ENCODE measurements around the gene GRP.
"Not testable (repeated sequence)": the region's sequence is repeated elsewhere in the genome, so short reads cannot be mapped to it uniquely, and the experiment has no call there.

GRP gene

GRCh38 chr18:59228351-59228750 lies 8.4 kb downstream of the GRP start:
- in situ Hi-C loops (cut with MboI; ENCODE audit: low sequenced_read_pairs) = no loop called here

GRCh38 chr18:59229191-59229590 lies 9.2 kb downstream of the GRP start:
- in situ Hi-C loops (cut with MboI; ENCODE audit: low sequenced_read_pairs) = no loop called here

- in situ Hi-C loops (cut with MboI; ENCODE audit: low sequenced_read_pairs) = no loop called here
These were observed 9.9 kb downstream of the GRP start for GRCh38 chr18:59229701-59230443.

GRCh38 chr18:59231114-59231513 lies 11.2 kb downstream of the GRP start:
- in situ Hi-C loops (cut with MboI; ENCODE audit: low sequenced_read_pairs) = no loop called here

- in situ Hi-C loops (cut with MboI; ENCODE audit: low sequenced_read_pairs) = no loop called here
These were observed 11.9 kb downstream of the GRP start for GRCh38 chr18:59231877-59232276.

- in situ Hi-C loops (cut with MboI; ENCODE audit: low sequenced_read_pairs) = no loop called here
These were observed 12.5 kb downstream of the GRP start for GRCh38 chr18:59232309-59233016.

GRCh38 chr18:59233017-59233410 lies 13.1 kb downstream of the GRP start:
- in situ Hi-C loops (cut with MboI; ENCODE audit: low sequenced_read_pairs) = no loop called here

- in situ Hi-C loops (cut with MboI; ENCODE audit: low sequenced_read_pairs) = no loop called here
These were observed 18.4 kb downstream of the GRP start for GRCh38 chr18:59238385-59238784.

- in situ Hi-C loops (cut with MboI; ENCODE audit: low sequenced_read_pairs) = no loop called here
These were observed 19.7 kb downstream of the GRP start for GRCh38 chr18:59239642-59240041.

GRCh38 chr18:59242906-59243305 lies 22.9 kb downstream of the GRP start:
- in situ Hi-C loops (cut with MboI; ENCODE audit: low sequenced_read_pairs) = no loop called here

- in situ Hi-C loops (cut with MboI; ENCODE audit: low sequenced_read_pairs) = no loop called here
These were observed 26.8 kb downstream of the GRP start for GRCh38 chr18:59246796-59247195.

GRCh38 chr18:59249199-59249774 lies 29.3 kb downstream of the GRP start:
- in situ Hi-C loops (cut with MboI; ENCODE audit: low sequenced_read_pairs) = no loop called here

- in situ Hi-C loops (cut with MboI; ENCODE audit: low sequenced_read_pairs) = not testable (repeated sequence)
These were observed 35.5 kb downstream of the GRP start for GRCh38 chr18:59255491-59255890.

GRCh38 chr18:59261842-59262241 lies 41.9 kb downstream of the GRP start:
- in situ Hi-C loops (cut with MboI; ENCODE audit: low sequenced_read_pairs) = not testable (repeated sequence)

GRCh38 chr18:59262243-59262642 lies 42.3 kb downstream of the GRP start:
- in situ Hi-C loops (cut with MboI; ENCODE audit: low sequenced_read_pairs) = not testable (repeated sequence)

- in situ Hi-C loops (cut with MboI; ENCODE audit: low sequenced_read_pairs) = no loop called here
These were observed 43.7 kb downstream of the GRP start for GRCh38 chr18:59263661-59264060.

- in situ Hi-C loops (cut with MboI; ENCODE audit: low sequenced_read_pairs) = no loop called here
These were observed 44.2 kb downstream of the GRP start for GRCh38 chr18:59264121-59264571.

GRCh38 chr18:59264651-59265245 lies 44.8 kb downstream of the GRP start:
- in situ Hi-C loops (cut with MboI; ENCODE audit: low sequenced_read_pairs) = no loop called here

- in situ Hi-C loops (cut with MboI; ENCODE audit: low sequenced_read_pairs) = no loop called here
These were observed 45.5 kb downstream of the GRP start for GRCh38 chr18:59265246-59265973.

GRCh38 chr18:59265974-59266369 lies 46.0 kb downstream of the GRP start:
- in situ Hi-C loops (cut with MboI; ENCODE audit: low sequenced_read_pairs) = no loop called here

- in situ Hi-C loops (cut with MboI; ENCODE audit: low sequenced_read_pairs) = no loop called here
These were observed 46.5 kb downstream of the GRP start for GRCh38 chr18:59266459-59266858.

Measured in HL-60/S4 (cell line).